Measurements from ENCODE around the gene NFATC3. TPM values are rescaled to one million over a fixed set of nuclear protein-coding genes. Genes with fewer than 3 reads are reported as not detected.

The NFATC3 gene
- total and polyA plus RNA-seq, 2 of the 8 experiments (the other 6 are each of a cell fraction or from before 2014, with no cell fraction given) = 17.6 to 34.5 TPM

DNA sequence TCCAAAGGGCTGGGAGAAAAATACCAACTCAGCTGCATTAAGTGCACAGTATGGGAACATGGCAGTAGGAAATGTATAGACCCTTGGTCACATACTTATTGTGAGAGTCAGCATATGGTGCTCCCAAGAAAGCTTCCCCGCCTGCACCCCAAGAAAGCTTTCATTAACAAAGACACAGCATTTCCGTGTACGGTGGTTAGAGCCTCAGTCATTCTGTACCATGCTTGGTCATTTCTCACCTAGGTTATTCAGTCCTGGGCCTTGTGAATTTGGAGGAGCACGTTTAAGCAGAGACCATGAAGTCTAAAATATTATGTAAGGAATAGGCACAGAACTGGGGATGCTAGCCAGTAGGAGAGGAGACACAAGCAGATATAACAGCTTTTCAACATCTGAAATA, 94.7 kb downstream of the NFATC3 start:
- no peak overlapping the region for H3K4me3 ChIP-seq (ENCODE audit: extremely low read depth in 1 of 4, insufficient read depth in 2 of 4, low read depth in 3 of 4, low read length in 4 of 4)
- POLR2A ChIA-PET (ENCODE audit: partially characterized antibody) = interaction anchor here (0.7 kb wide), 1 partner anchor 55 kb away, joined by 3 read pairs; no protein-coding TSS in a partner anchor
- CTCF ChIA-PET (ENCODE audit: partially characterized antibody) = interaction anchor here (0.6 to 1.5 kb wide), 7 partner anchors 13 to 498 kb away, joined by 3 to 5 read pairs (median 3); partner anchors contain the start of gene NFATC3
- TF ChIP-seq NANOG (IDR thresholded peaks at IDR 0.05; ENCODE audit: insufficient read depth, low read depth, low read length, poor library complexity, severe bottlenecking) (no peak), CBX8 (IDR thresholded peaks at IDR 0.05; ENCODE audit: borderline replicate concordance, low read depth, low read length) (no peak), NRF1 (IDR thresholded peaks at IDR 0.05; ENCODE audit: low read depth, low read length) (no peak), CTBP2 (IDR thresholded peaks at IDR 0.05; ENCODE audit: borderline replicate concordance, insufficient read depth, insufficient read length, low read length) (no peak), TAF7 (optimal IDR thresholded peaks at IDR 0.05; ENCODE audit: borderline replicate concordance, low read depth, low read length) (no peak), HDAC6 (IDR thresholded peaks at IDR 0.05; ENCODE audit: low read depth, low read length) (no peak), BACH1 (IDR thresholded peaks at IDR 0.05; ENCODE audit: low read length) (no peak), POU5F1 (IDR thresholded peaks at IDR 0.05; ENCODE audit: low read depth, low read length) (no peak), CHD2 (IDR thresholded peaks at IDR 0.05; ENCODE audit: low read length) (no peak), TAF1 (IDR thresholded peaks at IDR 0.05; ENCODE audit: low read depth, low read length) (no peak), RAD21 (IDR thresholded peaks at IDR 0.05 in 1 of 2, conservative IDR thresholded peaks at IDR 0.05 in 1 of 2; ENCODE audit: low read depth in 2 of 2, low read length in 2 of 2) (no peak)
- TF ChIP-seq, protein P1, sequence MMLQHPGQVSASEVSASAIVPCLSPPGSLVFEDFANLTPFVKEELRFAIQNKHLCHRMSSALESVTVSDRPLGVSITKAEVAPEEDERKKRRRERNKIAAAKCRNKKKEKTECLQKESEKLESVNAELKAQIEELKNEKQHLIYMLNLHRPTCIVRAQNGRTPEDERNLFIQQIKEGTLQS (IDR thresholded peaks at IDR 0.05; ENCODE audit: insufficient read depth, low read depth, low read length) = no peak

More for the DNA sequence above, 94.7 kb downstream of the NFATC3 start:
- Histone ChIP-seq H3K79me1 (ENCODE audit: low read depth, low read length) (no peaks in the 10 kb centered on the region), H4K20me1 (replicated peaks in 1 of 2; ENCODE audit: control insufficient read depth in 1 of 2, insufficient read depth in 2 of 2, low read length in 2 of 2) (peaks cover 0 to 2% of the 10 kb centered on the region in 2 experiments), H3K4ac (replicated peaks; ENCODE audit: insufficient read length, low read depth, low read length) (no peak overlapping the region), H3K23ac (ENCODE audit: insufficient read length) (no peak overlapping the region), H2AFZ (ENCODE audit: low read length) (no peak overlapping the region), H4K5ac (ENCODE audit: insufficient read length, low read depth, low read length) (no peak overlapping the region), H2BK5ac (ENCODE audit: low read depth, low read length) (no peak overlapping the region), H3K27ac (ENCODE audit: low read depth, low read length) (no peak overlapping the region), H3K27me3 (replicated peaks in 1 of 4; ENCODE audit: control insufficient read depth in 3 of 4, extremely low read depth in 1 of 4, insufficient read depth in 3 of 4, low read length in 3 of 4) (no peaks in the 10 kb centered on the region), H3K56ac (replicated peaks; ENCODE audit: insufficient read length, low read depth, low read length) (no peak overlapping the region), H3K9me3 (ENCODE audit: insufficient read depth in 2 of 2, low read depth in 1 of 2, low read length in 1 of 2) (no peaks in the 10 kb centered on the region), H2BK15ac (ENCODE audit: low read length) (no peak overlapping the region), H4K8ac (ENCODE audit: extremely low read depth, insufficient read depth, low read length) (no peak overlapping the region), H3K4me1 (replicated peaks in 1 of 4; ENCODE audit: control insufficient read depth in 3 of 4, insufficient read depth in 4 of 4, low read length in 3 of 4) (no peaks in the 10 kb centered on the region), H3K36me3 (ENCODE audit: control insufficient read depth in 2 of 4, insufficient read depth in 4 of 4, low read length in 3 of 4) (peaks cover 3 to 10% (median 5%) of the 10 kb centered on the region in 4 experiments; a peak in 5 of 8 replicates), H3K4me2 (ENCODE audit: insufficient read depth in 1 of 2, low read depth in 2 of 2, low read length in 2 of 2) (no peak overlapping the region), H3K18ac (ENCODE audit: extremely low read depth, low read length) (no peak overlapping the region), H2AK5ac (ENCODE audit: low read depth, low read length) (no peak overlapping the region), H2BK20ac (ENCODE audit: low read length) (no peak overlapping the region), H3K9ac (replicated peaks in 1 of 4; ENCODE audit: extremely low read depth in 1 of 4, low read depth in 3 of 4, low read length in 3 of 4) (no peak overlapping the region), H4K91ac (replicated peaks; ENCODE audit: insufficient read length, low read length) (no peak overlapping the region), H3K14ac (ENCODE audit: insufficient read length) (no peak overlapping the region), H2BK12ac (ENCODE audit: low read depth, low read length) (no peak overlapping the region), H2BK120ac (replicated peaks; ENCODE audit: low read depth, low read length) (no peak overlapping the region), H3K79me2 (ENCODE audit: control insufficient read depth in 1 of 2, insufficient read depth in 2 of 2, low read length in 2 of 2) (no peaks in the 10 kb centered on the region), H3K23me2 (ENCODE audit: low read depth, low read length) (no peaks in the 10 kb centered on the region; the same call in 1 of the 2 replicates)
- 88% methylated on average over 4 of the region's 4 CpGs; no CpG with 5 or more reads in 1 of the 2 experiments for WGBS, 2 experiments (ENCODE audit: extremely low coverage in 1 of 2, insufficient coverage in 1 of 2, insufficient read length in 1 of 2, insufficient replicate concordance in 2 of 2, low coverage in 1 of 2, low lambda C conversion rate in 2 of 2, missing lambda C conversion rate in 1 of 2)
- DNase-seq (ENCODE audit: low read depth in 1 of 2, low spot score in 2 of 2) (no peak), FAIRE-seq (no peak)

Data from H1 (cell line).